Pons (tissue), 1 donor: ENCODE data around the gene CTNNA2.
A peak's percentile ranks its signal among the peaks of the same experiment; 100 is the strongest.

ENCODE experiments used
- DNase-seq: peaks from one replicate; pipeline ENCODE4 v3.0.0-alpha.2; 2016; ENCODE audit warnings: low spot score

The CTNNA2 gene

DNA sequence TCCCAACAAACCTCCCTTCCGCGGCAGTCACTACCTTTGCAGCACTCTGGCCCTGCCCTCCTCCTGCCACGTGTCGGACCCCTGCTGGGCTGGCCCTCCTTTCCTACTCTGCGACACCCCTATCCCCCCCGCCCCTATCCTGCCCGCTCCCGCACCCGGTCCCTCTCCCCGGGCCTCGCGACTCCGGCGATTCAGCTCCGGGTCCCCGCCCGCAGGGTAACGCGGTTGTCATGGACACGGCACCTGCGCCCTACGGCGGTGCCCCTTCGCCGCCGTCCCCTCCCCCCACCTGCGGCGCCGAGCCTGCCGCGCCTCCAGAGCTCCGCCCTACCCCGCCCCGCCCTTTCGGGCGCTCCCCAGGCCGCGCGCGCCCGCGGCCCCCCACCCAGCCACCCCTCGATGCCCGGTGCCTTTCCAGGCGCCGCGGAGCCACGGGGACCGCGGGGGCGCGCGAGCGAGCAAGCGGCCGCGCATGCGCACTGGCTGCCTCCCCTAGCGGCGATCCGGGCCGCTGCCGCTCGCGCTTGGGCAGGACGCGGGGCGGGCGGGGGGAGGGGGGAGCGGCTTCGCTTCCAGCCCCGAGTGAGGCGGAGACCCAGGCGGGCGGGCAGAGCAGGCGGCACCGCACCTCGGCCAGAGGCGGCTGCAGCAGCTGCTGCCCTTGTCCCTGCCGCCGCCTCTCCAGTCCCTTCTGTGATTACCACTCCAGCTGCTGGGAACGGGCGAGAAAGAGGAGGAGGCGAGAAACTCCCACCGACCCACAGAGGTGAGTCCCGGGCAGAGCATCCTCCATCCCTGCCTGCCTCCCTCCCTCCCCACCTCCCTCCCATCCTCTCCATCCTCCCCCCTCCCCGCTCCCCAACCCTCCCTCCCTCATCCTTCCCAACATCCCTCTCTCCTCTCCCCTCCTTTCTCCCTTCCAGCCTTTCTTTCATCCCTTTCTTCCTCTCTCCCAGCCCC, at the start of gene CTNNA2:
Gene CTNNA2 (plus strand): TSS at position 610 of the 960 bp plus-strand sequence.
- peak; percentile 60 for DNase-seq

DNA sequence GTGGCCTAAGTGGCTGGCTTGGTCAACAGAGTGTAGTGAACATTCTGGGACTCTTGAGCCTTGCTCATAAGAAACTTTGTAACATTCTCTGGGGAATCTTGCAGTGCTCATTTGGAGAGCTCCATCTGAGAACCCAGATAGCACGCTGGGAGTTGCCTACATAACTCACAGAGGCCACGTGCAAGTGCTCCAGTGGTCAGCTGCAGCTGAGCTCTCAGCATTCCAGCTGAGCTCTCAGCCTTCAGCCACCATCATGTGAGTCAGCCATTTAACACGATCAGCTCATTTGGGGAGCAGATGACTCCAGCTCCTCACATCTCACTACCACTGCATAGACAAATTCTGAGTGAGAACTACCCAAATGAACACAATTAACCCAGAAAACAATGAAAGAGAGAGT, 25.5 kb upstream of the CTNNA2 start:
- no peak for DNase-seq

GRCh38 chr2:79511320-79511951, 1.4 kb upstream of the CTNNA2 start:
- DNase-seq: peak; percentile 47

- DNase-seq: no peak
Observed at GRCh38 chr2:79513711-79514110, 860 bp downstream of the CTNNA2 start.

GRCh38 chr2:79529636-79530035, 16.8 kb downstream of the CTNNA2 start:
- no peak for DNase-seq

GRCh38 chr2:79530443-79530842, 17.6 kb downstream of the CTNNA2 start:
- DNase-seq: peak; percentile 40

DNA sequence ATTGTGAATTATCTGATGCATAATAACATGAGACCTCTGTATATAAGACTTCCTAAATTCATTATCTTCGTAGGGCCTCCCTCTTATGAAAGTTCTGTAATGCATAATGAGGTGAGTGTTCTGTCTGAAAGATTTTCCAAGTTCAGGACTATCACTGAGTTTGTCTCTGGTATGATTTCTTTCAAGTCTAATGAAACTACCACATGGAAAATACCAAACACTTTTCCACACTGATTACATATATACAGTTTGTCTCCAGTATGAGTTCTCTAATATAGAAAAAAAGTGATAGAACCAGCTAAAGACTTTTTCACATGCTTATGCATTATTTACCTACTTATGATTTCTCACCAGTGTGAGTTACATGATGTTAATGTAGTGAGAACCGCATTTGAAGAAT, 34.7 kb downstream of the CTNNA2 start:
- DNase-seq: no peak

GRCh38 chr2:79552653-79553052, 39.8 kb downstream of the CTNNA2 start:
- no peak for DNase-seq

GRCh38 chr2:79554899-79555298, 42.0 kb downstream of the CTNNA2 start:
- DNase-seq: no peak

DNA sequence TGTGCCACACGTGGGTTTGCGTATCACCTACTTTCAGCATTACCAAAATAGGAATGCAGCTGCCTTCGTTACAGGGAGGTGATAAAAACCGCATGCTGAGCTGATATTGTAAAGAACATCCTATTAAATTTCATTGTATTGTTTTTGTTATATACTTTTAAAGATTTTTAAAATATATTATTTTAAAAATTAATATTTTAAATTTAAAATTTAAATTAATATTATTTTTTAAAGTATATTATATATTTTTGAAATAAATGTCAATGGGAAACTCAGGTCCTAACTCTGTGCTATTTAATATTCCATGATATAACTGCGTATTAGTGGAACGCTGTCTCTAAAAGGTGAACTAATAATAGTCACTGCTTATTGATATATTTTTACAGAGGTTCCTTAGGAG, 51.2 kb downstream of the CTNNA2 start:
- no peak for DNase-seq

GRCh38 chr2:79569048-79569447, 56.2 kb downstream of the CTNNA2 start:
- DNase-seq: no peak

GRCh38 chr2:79573895-79574674, 61.2 kb downstream of the CTNNA2 start:
- DNase-seq: no peak

DNA sequence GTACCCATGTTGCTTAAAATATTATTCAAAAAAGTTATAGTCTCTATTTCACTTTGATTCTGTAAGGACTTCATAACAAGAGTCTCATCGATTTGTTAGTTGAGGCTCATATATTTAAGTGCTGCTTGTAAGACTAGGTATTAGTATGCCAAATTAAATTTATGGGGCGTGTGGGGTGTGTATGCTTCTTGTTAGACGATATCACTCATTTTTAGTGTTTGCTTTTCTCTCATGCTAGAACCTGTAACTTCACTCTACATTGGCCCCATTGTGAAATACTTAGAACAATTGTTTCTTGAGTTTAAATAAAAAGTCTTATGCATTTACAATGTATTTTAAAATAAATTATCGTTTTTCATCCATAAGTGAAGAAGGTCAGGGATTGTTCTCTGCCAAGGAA, 63.6 kb downstream of the CTNNA2 start:
- no peak for DNase-seq

GRCh38 chr2:79578952-79579351, 66.1 kb downstream of the CTNNA2 start:
- no peak for DNase-seq

- no peak for DNase-seq
Observed at GRCh38 chr2:79580175-79580574, 67.3 kb downstream of the CTNNA2 start.

GRCh38 chr2:79585701-79586433, 73.0 kb downstream of the CTNNA2 start:
- no peak for DNase-seq

GRCh38 chr2:79591281-79591680, 78.4 kb downstream of the CTNNA2 start:
- no peak for DNase-seq

DNA sequence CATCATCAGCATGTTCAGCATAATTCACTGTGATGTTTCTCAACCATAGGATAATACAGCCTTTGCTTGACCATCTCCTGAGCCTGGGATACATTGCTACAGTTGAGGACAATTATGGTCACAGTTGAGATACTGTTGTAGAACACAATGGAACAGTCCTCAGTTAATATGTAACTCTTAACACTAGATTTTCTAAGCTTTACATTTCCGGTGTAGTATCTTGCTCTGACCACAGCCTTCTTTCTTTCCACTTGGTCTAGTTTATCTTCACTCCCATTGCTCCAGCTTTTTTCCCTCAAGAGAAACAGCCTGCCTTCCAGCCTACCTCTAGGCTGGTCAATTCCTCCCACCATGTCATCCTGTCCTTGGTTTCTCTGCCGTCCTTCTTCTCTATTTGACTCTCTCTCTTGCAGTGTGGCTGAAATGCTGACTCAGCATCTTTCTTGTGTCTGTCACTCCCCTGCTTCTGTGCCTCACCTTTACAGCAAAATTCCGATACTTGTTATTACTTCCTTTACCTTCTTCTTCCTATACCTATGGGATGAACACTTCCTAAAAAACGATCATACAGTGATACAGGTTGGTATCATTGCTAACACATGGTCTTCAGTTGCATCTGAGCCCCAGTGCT, 80.5 kb downstream of the CTNNA2 start:
- DNase-seq: no peak

DNA sequence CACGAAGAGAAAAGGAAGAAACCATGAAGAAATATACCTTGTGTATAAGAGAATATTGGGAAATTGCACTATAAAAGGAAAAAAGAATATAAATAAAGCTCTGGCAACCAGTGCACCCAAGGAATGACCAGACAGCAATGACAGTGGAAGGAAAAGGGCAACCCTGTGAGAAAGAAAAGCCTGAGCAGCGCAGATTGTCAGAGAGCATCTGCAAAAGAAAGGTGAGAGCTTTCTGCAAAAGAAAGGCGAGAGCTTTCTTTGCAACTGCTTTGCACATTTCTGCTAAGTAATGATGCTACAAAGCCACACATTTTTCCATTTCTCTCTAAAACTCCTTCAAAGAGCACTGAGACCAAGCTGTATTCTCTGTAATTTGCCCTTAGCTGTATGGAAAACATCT, 83.6 kb downstream of the CTNNA2 start:
- no peak for DNase-seq

DNA sequence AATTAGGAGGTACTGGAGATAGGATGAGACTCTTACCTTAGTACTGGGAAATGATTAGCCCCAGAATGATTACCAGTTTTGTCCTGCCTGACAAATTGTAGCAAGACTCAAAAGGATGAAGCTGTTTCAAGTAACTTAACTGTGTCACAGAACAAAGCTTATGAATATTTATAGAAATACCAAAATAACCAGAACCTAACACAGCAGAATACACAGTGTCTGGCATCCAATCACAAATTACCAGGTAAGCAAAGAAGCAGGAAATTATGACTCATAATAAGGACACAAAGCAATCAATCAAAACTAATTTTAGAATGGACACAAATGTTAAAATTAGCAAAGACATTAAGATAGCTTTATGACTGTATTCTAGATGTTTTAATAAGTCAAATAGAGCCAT, 91.9 kb downstream of the CTNNA2 start:
- no peak for DNase-seq

DNA sequence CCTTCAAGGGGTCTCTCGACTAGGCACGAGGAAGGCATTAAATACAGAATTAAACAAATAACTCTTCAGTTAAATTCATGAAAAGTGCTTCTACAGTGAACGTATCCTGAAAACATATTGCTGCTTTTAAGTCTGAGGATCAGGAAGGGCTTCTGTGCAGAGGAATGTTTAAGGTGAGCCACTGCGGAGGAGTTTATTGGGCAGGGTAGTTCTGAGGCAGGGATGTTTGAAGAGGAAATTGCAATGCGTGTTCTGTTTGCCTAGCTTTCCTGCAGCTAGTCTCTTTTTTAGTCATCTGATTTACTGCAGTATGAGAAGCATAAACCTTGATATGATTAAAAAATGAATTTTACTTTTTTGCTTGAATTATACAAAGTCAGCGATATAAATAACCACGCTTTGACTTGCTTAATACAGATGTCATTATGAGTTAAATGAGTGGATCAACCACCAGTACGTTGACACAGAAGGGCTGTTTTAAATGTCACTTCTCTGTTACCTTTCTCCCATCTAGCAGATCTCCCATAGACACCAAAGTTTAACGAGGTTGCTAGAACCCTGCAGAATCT, 98.7 kb downstream of the CTNNA2 start:
- DNase-seq: no peak
